GM21717 (cell line): Measurements from ENCODE around the gene SERPINB2.
A peak's percentile ranks its signal among the peaks of the same experiment; 100 is the strongest.
"Not testable (repeated sequence)": the region's sequence is repeated elsewhere in the genome, so short reads cannot be mapped to it uniquely, and the experiment has no call there.

ENCODE experiments used
- ATAC-seq: cut with Tn5 transposase; IDR thresholded peaks from one replicate; pipeline ENCODE4 v1.9.1; 2021; ENCODE audit warnings: mild to moderate bottlenecking, moderate library complexity; ENCODE audit not compliant: unreplicated experiment

The SERPINB2 gene

GRCh38 chr18:63930773-63931354 is 43.4 kb downstream of the SERPINB2 start:
- no peak for ATAC-seq

DNA sequence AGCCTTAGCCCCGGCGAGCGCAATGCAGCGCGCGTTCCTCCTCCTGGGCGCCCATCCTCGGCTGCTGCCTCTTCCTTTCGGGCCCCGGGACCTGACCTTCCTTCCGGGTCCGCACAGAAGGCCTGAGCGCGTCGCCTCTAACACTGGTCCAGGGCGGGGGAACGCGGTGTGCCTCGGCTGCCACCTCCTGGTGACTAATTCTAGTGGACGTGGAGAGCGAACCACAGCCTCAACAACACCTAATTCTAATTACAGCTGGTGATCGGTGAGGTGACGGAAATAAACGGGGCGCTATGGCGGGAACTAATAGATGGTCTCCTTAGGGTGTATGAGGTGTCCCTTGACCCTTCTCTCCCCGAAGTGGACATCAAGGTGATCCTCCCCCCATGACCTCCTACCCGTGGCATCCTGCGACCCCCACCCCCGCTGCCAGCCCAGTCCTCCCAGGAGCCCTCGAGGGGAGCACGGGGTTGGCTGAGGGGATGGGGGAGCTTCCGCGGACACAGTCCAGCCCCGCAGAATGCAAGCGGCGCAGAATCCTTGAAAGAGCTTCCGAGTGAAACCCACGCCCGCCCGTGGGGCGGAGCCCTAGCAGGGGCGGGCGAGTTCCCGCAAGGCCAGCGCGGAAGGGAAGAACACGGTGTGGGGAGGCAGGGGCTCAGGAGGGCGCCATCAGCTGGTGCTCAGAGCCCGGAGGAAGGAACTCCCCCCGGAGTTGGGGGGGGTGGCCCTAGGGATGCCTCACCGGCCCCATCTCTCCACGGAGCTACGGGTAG is 48.8 kb downstream of the SERPINB2 start:
- peak; percentile 96 for ATAC-seq

GRCh38 chr18:63936932-63937393 is 49.5 kb downstream of the SERPINB2 start:
- peak; percentile 35 for ATAC-seq

- ATAC-seq = no peak
Observed at GRCh38 chr18:63940008-63940407, 52.5 kb downstream of the SERPINB2 start.

DNA sequence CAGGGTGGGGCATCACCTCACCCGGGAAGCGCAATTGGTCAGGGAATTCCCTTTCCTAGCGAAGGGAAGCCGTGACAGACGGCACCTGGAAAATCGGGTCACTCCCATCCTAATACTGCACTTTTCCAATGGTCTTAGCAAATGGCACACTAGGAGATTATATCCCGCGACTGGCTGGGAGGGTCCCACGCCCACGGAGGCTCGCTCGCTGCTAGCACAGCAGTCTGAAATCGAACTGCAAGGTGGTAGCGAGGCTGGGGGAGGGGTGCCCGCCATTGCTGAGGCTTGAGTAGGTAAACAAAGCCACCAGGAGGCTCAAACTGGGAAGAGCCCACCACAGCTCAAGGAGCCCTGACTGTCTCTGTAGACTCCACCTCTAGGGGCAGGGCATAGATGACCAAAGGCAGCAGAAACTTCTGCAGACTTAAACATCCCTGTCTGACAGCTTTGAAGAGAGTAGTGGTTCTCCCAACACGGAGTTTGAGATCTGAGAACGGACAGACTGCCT is 53.1 kb downstream of the SERPINB2 start:
- not testable (repeated sequence) for ATAC-seq

GRCh38 chr18:63947051-63947790 is 59.7 kb downstream of the SERPINB2 start:
- no peak for ATAC-seq

GRCh38 chr18:63949068-63949737 is 61.7 kb downstream of the SERPINB2 start, which contains the start of gene HMSD:
Gene HMSD (plus strand): TSS chr18:63949301. CDS start chr18:63953456, 4,155 bp downstream.
- ATAC-seq = peak; percentile 86

GRCh38 chr18:63951302-63951705 is 63.8 kb downstream of the SERPINB2 start:
- ATAC-seq = peak; percentile 52
